Progenitor cell of endocrine pancreas (in vitro differentiated cells): Measurements from ENCODE around the gene ZNF580. TPM values are rescaled to one million over a fixed set of nuclear protein-coding genes. Genes with fewer than 3 reads are reported as not detected.

Experiments used
- DNase-seq: peaks from one replicate; pipeline ENCODE4 v3.0.0; 2021; ENCODE audit warnings: low spot score; ENCODE audit not compliant: unreplicated experiment
- H3K27ac Mint-ChIP-seq: 2 replicates; pipeline ENCODE4 v1.8.0; 2021; ENCODE audit warnings: mild to moderate bottlenecking, moderate library complexity, mixed read lengths
- H3K27me3 Mint-ChIP-seq: 2 replicates; pipeline ENCODE4 v1.8.0; 2021; ENCODE audit warnings: mixed read lengths
- H3K36me3 Mint-ChIP-seq: 2 replicates; pipeline ENCODE4 v1.8.0; 2022; ENCODE audit warnings: mixed read lengths; ENCODE audit not compliant: insufficient read depth
- H3K4me1 Mint-ChIP-seq: 2 replicates; pipeline ENCODE4 v1.8.0; 2021; ENCODE audit warnings: low read depth, mixed read lengths
- H3K4me3 Mint-ChIP-seq: 2 replicates; pipeline ENCODE4 v1.8.0; 2021; ENCODE audit warnings: low read depth, mild to moderate bottlenecking, moderate library complexity, mixed read lengths
- H3K9me3 Mint-ChIP-seq: 2 replicates; pipeline ENCODE4 v1.8.0; 2021; ENCODE audit warnings: low read depth, mixed read lengths
- total RNA-seq: library from RNA; stranded (reverse); gene quantifications from 2 replicates; pipeline ENCODE4 v1.2.1, GENCODE V29; 2021
- TF ChIP-seq, protein P1 (sequence below): fragments of 200-600 bp; sonication (generic); IDR thresholded peaks from one replicate; pipeline ENCODE4 v1.5.0; 2021; ENCODE audit warnings: antibody characterized with exemption, mild to moderate bottlenecking; ENCODE audit not compliant: unreplicated experiment

ZNF580 gene
- total RNA-seq, 1 donor from 2014 or later, result 45.9 TPM

DNA sequence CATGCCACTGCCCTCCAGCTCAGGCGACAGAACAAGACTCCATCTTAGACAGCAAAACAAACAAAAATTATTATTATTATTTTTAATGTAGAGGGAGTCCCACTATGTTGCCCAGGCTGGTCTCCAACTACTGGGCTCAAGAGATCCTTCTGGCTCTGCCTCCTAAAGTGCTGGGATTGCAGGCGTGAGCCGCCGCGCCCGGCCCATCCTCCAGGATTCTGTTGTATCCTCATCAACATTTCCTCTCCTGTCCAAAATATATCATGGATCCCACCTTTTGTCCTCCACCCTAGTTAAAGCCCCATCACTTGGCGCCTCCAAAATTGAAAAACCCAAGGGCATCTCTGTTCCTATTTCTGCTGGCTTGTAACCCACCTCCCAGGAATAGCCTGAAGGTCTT is 17.7 kb upstream of the ZNF580 start:
- H3K4me3 Mint-ChIP-seq, result peak overlapping the region; percentile 38
- TF ChIP-seq, protein P1, sequence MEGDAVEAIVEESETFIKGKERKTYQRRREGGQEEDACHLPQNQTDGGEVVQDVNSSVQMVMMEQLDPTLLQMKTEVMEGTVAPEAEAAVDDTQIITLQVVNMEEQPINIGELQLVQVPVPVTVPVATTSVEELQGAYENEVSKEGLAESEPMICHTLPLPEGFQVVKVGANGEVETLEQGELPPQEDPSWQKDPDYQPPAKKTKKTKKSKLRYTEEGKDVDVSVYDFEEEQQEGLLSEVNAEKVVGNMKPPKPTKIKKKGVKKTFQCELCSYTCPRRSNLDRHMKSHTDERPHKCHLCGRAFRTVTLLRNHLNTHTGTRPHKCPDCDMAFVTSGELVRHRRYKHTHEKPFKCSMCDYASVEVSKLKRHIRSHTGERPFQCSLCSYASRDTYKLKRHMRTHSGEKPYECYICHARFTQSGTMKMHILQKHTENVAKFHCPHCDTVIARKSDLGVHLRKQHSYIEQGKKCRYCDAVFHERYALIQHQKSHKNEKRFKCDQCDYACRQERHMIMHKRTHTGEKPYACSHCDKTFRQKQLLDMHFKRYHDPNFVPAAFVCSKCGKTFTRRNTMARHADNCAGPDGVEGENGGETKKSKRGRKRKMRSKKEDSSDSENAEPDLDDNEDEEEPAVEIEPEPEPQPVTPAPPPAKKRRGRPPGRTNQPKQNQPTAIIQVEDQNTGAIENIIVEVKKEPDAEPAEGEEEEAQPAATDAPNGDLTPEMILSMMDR, result no peak

DNA sequence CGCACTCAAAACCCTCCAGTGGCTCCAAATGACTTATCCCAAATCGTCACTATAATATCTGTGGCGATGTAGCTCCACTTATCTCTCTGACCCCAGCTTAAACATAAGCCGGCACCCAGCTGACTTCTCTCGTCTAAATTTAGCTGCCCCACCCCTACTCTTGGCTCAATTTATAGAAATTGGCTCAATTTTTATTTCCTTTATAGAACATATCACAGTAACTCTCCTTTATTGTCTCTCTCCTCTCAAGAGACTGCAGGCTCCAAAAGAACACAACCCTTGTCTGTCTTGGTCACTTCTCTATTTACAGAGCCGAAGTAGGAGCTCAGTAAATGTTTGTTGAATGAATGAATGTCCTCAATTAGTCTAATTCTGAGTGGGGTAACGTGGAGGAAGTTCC is 17.2 kb upstream of the ZNF580 start:
- TF ChIP-seq, protein P1, result no peak
- Mint-ChIP-seq H3K36me3 (peaks cover 2% of the 10 kb centered on the region), H3K27ac (no peak overlapping the region), H3K9me3 (no peaks in the 10 kb centered on the region), H3K4me1 (peaks cover 9% of the 10 kb centered on the region), H3K27me3 (no peaks in the 10 kb centered on the region), H3K4me3 (peak overlapping the region; percentile 86)
- no peak for DNase-seq

More for the DNA sequence above, 17.7 kb upstream of the ZNF580 start:
- DNase-seq, result no peak
- H3K4me1 Mint-ChIP-seq, result peaks cover 9% of the 10 kb centered on the region
- H3K27me3 Mint-ChIP-seq, result no peaks in the 10 kb centered on the region
- H3K36me3 Mint-ChIP-seq, result peaks cover 2% of the 10 kb centered on the region
- H3K9me3 Mint-ChIP-seq, result no peaks in the 10 kb centered on the region
- H3K27ac Mint-ChIP-seq, result no peak overlapping the region

DNA sequence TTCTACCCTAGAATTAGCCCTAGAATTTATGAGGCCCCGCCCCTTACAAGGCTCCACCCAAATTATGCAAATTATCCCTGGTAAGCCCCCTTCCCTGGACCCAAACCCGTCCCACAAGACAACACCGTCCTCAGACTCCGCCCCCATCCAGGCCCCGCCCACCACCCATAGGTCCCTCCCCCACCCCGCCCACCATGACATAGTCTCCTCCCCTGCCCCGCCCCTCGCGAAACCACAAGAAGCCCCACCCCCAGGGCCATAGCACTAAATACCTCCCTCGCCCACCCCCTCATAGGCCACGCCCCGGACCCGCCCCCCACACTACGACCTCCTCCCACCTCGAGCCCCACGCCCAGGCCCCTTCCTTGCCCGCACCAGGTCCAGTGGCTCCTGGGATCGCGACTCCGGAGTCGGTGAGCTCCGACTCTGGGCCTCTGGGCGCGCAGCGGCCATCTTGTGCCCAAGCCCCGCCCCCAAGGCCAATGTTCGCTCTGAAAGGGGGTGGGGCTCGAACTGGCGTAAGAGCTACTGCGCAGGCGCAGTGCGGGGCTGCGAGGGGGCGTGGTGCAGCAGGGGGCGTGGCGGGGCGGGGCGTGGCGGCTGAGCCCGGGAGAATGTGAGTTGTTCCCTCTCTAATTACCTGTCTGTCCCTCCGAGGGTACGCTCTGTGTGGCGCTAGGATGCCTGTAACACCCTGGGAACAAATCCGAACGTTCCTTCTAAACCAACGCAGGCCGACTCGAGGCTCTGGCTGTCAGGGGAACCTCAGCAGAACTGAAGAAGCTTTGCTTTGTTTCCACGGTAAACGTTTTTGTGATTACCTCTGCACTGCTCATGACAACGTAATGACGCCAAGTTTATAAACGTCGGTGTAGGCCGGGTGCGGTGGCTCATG is 16.4 kb upstream of the ZNF580 start, which contains the start of gene ZNF784:
Gene ZNF784 (minus strand): TSS at position 458 of the 895 bp plus-strand sequence. CDS start 5 bp downstream, at position 453.
- Mint-ChIP-seq H3K36me3 (peaks cover 2% of the 10 kb centered on the region), H3K9me3 (no peaks in the 10 kb centered on the region), H3K4me1 (peaks cover 9% of the 10 kb centered on the region), H3K27ac (peak within 1 kb of the TSS; percentile 99), H3K27me3 (no peaks in the 10 kb centered on the region), H3K4me3 (peak within 1 kb of the TSS; percentile 86)
- TF ChIP-seq, protein P1, result no peak
- DNase-seq, result peak; percentile 93

DNA sequence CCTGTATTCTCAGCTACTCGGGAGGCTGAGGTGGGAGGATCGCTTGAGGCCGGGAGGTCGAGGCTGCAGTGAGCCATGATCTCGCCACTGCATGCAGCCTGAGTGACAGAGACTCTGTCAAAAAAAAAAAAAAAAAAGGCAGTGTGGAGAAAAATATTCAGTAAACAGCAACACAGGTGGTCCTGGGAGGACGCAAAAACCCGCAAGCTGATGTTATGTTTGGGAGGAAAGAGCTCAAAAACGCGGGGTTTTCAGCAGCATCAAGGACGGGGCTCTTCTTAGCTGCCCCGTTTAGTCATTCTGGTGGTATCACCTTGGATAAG is 15.8 kb upstream of the ZNF580 start:
- Mint-ChIP-seq H3K27ac (peak overlapping the region; percentile 99), H3K4me3 (peak overlapping the region; percentile 86), H3K36me3 (peaks cover 2% of the 10 kb centered on the region), H3K9me3 (no peaks in the 10 kb centered on the region), H3K4me1 (peaks cover 9% of the 10 kb centered on the region), H3K27me3 (no peaks in the 10 kb centered on the region)
- DNase-seq, result no peak
- TF ChIP-seq, protein P1, result no peak

DNA sequence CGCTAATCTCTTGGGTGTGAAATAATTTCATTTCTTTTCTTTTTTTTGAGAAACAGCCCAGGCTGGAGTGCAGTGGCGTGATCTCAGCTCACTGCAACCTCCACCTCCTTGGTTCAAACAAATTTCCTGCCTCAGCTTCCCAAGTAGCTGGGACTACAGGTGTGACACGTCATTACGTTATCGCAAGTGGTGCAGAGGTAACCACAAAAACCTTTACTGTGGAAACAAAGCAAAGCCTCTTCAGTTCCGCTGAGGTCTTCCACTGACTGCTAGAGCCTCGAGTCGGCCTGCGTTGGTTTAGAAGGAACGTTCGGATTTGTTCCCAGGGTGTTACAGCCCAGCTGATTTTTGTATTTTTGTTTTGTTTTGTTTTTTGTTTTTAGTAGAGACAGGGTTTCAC is 14.5 kb upstream of the ZNF580 start:
- no peaks in the 10 kb centered on the region for H3K27me3 Mint-ChIP-seq
- no peak overlapping the region for H3K27ac Mint-ChIP-seq
- no peak for DNase-seq
- H3K4me3 Mint-ChIP-seq, result no peak overlapping the region
- TF ChIP-seq, protein P1, result no peak
- no peaks in the 10 kb centered on the region for H3K9me3 Mint-ChIP-seq
- H3K36me3 Mint-ChIP-seq, result peaks cover 2% of the 10 kb centered on the region
- peaks cover 9% of the 10 kb centered on the region for H3K4me1 Mint-ChIP-seq
